ENCODE measurements around the gene TBC1D22A.

TBC1D22A gene

GRCh38 chr22:46878191-46878948, 115.9 kb downstream of the TBC1D22A start:
- no peaks in the 10 kb centered on the region for H3K79me2 ChIP-seq (ENCODE audit: insufficient read depth, low read length)

GRCh38 chr22:46879083-46879482, 116.6 kb downstream of the TBC1D22A start:
- Histone ChIP-seq H2AFZ (ENCODE audit: low read length) (no peak overlapping the region), H3F3A (ENCODE audit: insufficient read depth, low read length) (no peaks in the 10 kb centered on the region), H3K27ac (ENCODE audit: low read depth, low read length, poor library complexity, severe bottlenecking) (no peak overlapping the region), H3K9me3 (ENCODE audit: low read length) (no peaks in the 10 kb centered on the region), H3K4me2 (ENCODE audit: low read length) (no peak overlapping the region), H3K9ac (ENCODE audit: low read length) (no peak overlapping the region), H3K9me2 (ENCODE audit: low read depth, low read length) (no peaks in the 10 kb centered on the region), H3K4me1 (ENCODE audit: insufficient read depth, low read length, severe bottlenecking) (no peaks in the 10 kb centered on the region), H3K4me3 (ENCODE audit: low read depth, low read length, poor library complexity, severe bottlenecking) (no peak overlapping the region), H3K79me2 (ENCODE audit: insufficient read depth, low read length) (no peaks in the 10 kb centered on the region), H3K36me3 (ENCODE audit: insufficient read depth, low read length) (peaks cover 5% of the 10 kb centered on the region; the same call in 1 of the 2 replicates), H4K20me1 (ENCODE audit: insufficient read depth, low read length) (no peaks in the 10 kb centered on the region), H3K27me3 (ENCODE audit: insufficient read depth, low read length) (no peaks in the 10 kb centered on the region)
- TF ChIP-seq CTCF (IDR thresholded peaks at IDR 0.05; ENCODE audit: low read length): no peak
- no peak for TF ChIP-seq EZH2 (IDR thresholded peaks at IDR 0.05; ENCODE audit: borderline replicate concordance, low read length)

More at GRCh38 chr22:46878191-46878948, 115.9 kb downstream of the TBC1D22A start:
- H3K27ac ChIP-seq (ENCODE audit: low read depth, low read length, poor library complexity, severe bottlenecking): no peak overlapping the region
- H4K20me1 ChIP-seq (ENCODE audit: insufficient read depth, low read length): no peaks in the 10 kb centered on the region
- H3K4me1 ChIP-seq (ENCODE audit: insufficient read depth, low read length, severe bottlenecking): no peaks in the 10 kb centered on the region
- H3K4me3 ChIP-seq (ENCODE audit: low read depth, low read length, poor library complexity, severe bottlenecking): no peak overlapping the region
- TF ChIP-seq CTCF (IDR thresholded peaks at IDR 0.05; ENCODE audit: low read length) (no peak), EZH2 (IDR thresholded peaks at IDR 0.05; ENCODE audit: borderline replicate concordance, low read length) (no peak)
- H3F3A ChIP-seq (ENCODE audit: insufficient read depth, low read length): no peaks in the 10 kb centered on the region
- no peak overlapping the region for H3K9ac ChIP-seq (ENCODE audit: low read length)
- H3K9me3 ChIP-seq (ENCODE audit: low read length): no peaks in the 10 kb centered on the region
- no peaks in the 10 kb centered on the region; the same call in 1 of the 2 replicates for H3K36me3 ChIP-seq (ENCODE audit: insufficient read depth, low read length)
- no peak overlapping the region for H2AFZ ChIP-seq (ENCODE audit: low read length)
- no peaks in the 10 kb centered on the region for H3K27me3 ChIP-seq (ENCODE audit: insufficient read depth, low read length)
- no peak overlapping the region for H3K4me2 ChIP-seq (ENCODE audit: low read length)
- H3K9me2 ChIP-seq (ENCODE audit: low read depth, low read length): no peaks in the 10 kb centered on the region

GRCh38 chr22:46881373-46882118, 119.1 kb downstream of the TBC1D22A start:
- Histone ChIP-seq H3F3A (ENCODE audit: insufficient read depth, low read length) (no peaks in the 10 kb centered on the region), H3K79me2 (ENCODE audit: insufficient read depth, low read length) (no peaks in the 10 kb centered on the region), H2AFZ (ENCODE audit: low read length) (no peak overlapping the region), H3K9me3 (ENCODE audit: low read length) (no peaks in the 10 kb centered on the region), H3K9me2 (ENCODE audit: low read depth, low read length) (no peaks in the 10 kb centered on the region), H3K4me1 (ENCODE audit: insufficient read depth, low read length, severe bottlenecking) (no peaks in the 10 kb centered on the region), H4K20me1 (ENCODE audit: insufficient read depth, low read length) (no peaks in the 10 kb centered on the region), H3K27ac (ENCODE audit: low read depth, low read length, poor library complexity, severe bottlenecking) (no peak overlapping the region), H3K4me3 (ENCODE audit: low read depth, low read length, poor library complexity, severe bottlenecking) (no peak overlapping the region), H3K4me2 (ENCODE audit: low read length) (no peak overlapping the region), H3K36me3 (ENCODE audit: insufficient read depth, low read length) (peaks cover 17% of the 10 kb centered on the region; the same call in 1 of the 2 replicates), H3K27me3 (ENCODE audit: insufficient read depth, low read length) (no peaks in the 10 kb centered on the region), H3K9ac (ENCODE audit: low read length) (no peak overlapping the region)
- no peak for TF ChIP-seq CTCF (IDR thresholded peaks at IDR 0.05; ENCODE audit: low read length)
